ENCODE data around the gene UPK1B.

UPK1B gene

DNA sequence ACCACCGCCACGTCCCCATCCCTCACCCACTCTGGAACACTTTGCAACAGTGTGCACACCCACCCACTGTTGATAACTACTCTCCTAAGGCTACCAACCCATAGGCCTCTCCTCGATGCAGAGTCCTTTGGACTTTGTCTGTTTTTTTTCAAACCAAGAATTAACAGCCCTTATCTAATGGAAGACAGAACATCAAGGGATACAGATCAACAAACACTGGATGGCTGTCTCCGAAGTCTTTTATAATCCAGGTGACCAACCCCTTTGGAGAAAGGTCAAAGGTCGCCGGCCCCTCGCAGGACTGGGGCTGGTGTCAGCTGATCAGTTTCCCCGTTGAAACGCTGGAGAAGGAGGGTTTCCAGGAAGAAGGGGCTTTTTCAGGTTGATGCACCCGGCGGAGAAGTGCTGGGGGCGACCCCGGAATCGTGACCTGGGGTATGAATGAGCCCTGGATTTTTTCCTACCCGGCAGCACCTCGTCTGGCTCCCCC, 66.7 kb downstream of the UPK1B start (continued):
- TF ChIP-seq, protein P1, sequence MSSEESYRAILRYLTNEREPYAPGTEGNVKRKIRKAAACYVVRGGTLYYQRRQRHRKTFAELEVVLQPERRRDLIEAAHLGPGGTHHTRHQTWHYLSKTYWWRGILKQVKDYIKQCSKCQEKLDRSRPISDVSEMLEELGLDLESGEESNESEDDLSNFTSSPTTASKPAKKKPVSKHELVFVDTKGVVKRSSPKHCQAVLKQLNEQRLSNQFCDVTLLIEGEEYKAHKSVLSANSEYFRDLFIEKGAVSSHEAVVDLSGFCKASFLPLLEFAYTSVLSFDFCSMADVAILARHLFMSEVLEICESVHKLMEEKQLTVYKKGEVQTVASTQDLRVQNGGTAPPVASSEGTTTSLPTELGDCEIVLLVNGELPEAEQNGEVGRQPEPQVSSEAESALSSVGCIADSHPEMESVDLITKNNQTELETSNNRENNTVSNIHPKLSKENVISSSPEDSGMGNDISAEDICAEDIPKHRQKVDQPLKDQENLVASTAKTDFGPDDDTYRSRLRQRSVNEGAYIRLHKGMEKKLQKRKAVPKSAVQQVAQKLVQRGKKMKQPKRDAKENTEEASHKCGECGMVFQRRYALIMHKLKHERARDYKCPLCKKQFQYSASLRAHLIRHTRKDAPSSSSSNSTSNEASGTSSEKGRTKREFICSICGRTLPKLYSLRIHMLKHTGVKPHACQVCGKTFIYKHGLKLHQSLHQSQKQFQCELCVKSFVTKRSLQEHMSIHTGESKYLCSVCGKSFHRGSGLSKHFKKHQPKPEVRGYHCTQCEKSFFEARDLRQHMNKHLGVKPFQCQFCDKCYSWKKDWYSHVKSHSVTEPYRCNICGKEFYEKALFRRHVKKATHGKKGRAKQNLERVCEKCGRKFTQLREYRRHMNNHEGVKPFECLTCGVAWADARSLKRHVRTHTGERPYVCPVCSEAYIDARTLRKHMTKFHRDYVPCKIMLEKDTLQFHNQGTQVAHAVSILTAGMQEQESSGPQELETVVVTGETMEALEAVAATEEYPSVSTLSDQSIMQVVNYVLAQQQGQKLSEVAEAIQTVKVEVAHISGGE (tag by site-specific recombination; conservative IDR thresholded peaks at IDR 0.05; ENCODE audit: low read depth) = no peak
- TF ChIP-seq ZNF529 (tag by site-specific recombination; IDR thresholded peaks at IDR 0.05; ENCODE audit: insufficient replicate concordance) (no peak), ZNF768 (tag by site-specific recombination; IDR thresholded peaks at IDR 0.05) (no peak), ZBTB21 (tag by site-specific recombination; IDR thresholded peaks at IDR 0.05) (no peak), ZNF654 (tag by site-specific recombination; IDR thresholded peaks at IDR 0.05; ENCODE audit: low read depth) (no peak), ZNF133 (tag by site-specific recombination; IDR thresholded peaks at IDR 0.05) (no peak), TCF7L2 (IDR thresholded peaks at IDR 0.05; ENCODE audit: borderline replicate concordance, low read depth, low read length) (no peak), ZNF239 (tag by site-specific recombination; IDR thresholded peaks at IDR 0.05) (no peak), SCRT1 (tag by site-specific recombination; IDR thresholded peaks at IDR 0.05; ENCODE audit: borderline replicate concordance) (no peak), ZNF701 (tag by site-specific recombination; IDR thresholded peaks at IDR 0.05) (no peak), BCL11B (tag by site-specific recombination; IDR thresholded peaks at IDR 0.05; ENCODE audit: low read depth) (peak; percentile 81), REPIN1 (tag by site-specific recombination; IDR thresholded peaks at IDR 0.05; ENCODE audit: low read depth) (no peak)
- TF ChIP-seq, protein P2, sequence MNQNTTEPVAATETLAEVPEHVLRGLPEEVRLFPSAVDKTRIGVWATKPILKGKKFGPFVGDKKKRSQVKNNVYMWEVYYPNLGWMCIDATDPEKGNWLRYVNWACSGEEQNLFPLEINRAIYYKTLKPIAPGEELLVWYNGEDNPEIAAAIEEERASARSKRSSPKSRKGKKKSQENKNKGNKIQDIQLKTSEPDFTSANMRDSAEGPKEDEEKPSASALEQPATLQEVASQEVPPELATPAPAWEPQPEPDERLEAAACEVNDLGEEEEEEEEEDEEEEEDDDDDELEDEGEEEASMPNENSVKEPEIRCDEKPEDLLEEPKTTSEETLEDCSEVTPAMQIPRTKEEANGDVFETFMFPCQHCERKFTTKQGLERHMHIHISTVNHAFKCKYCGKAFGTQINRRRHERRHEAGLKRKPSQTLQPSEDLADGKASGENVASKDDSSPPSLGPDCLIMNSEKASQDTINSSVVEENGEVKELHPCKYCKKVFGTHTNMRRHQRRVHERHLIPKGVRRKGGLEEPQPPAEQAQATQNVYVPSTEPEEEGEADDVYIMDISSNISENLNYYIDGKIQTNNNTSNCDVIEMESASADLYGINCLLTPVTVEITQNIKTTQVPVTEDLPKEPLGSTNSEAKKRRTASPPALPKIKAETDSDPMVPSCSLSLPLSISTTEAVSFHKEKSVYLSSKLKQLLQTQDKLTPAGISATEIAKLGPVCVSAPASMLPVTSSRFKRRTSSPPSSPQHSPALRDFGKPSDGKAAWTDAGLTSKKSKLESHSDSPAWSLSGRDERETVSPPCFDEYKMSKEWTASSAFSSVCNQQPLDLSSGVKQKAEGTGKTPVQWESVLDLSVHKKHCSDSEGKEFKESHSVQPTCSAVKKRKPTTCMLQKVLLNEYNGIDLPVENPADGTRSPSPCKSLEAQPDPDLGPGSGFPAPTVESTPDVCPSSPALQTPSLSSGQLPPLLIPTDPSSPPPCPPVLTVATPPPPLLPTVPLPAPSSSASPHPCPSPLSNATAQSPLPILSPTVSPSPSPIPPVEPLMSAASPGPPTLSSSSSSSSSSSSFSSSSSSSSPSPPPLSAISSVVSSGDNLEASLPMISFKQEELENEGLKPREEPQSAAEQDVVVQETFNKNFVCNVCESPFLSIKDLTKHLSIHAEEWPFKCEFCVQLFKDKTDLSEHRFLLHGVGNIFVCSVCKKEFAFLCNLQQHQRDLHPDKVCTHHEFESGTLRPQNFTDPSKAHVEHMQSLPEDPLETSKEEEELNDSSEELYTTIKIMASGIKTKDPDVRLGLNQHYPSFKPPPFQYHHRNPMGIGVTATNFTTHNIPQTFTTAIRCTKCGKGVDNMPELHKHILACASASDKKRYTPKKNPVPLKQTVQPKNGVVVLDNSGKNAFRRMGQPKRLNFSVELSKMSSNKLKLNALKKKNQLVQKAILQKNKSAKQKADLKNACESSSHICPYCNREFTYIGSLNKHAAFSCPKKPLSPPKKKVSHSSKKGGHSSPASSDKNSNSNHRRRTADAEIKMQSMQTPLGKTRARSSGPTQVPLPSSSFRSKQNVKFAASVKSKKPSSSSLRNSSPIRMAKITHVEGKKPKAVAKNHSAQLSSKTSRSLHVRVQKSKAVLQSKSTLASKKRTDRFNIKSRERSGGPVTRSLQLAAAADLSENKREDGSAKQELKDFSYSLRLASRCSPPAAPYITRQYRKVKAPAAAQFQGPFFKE (tag by site-specific recombination; IDR thresholded peaks at IDR 0.05; ENCODE audit: borderline replicate concordance) = no peak
- TF ChIP-seq, protein P3, sequence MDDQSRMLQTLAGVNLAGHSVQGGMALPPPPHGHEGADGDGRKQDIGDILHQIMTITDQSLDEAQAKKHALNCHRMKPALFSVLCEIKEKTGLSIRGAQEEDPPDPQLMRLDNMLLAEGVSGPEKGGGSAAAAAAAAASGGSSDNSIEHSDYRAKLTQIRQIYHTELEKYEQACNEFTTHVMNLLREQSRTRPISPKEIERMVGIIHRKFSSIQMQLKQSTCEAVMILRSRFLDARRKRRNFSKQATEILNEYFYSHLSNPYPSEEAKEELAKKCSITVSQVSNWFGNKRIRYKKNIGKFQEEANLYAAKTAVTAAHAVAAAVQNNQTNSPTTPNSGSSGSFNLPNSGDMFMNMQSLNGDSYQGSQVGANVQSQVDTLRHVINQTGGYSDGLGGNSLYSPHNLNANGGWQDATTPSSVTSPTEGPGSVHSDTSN (CRISPR knock-in tag; IDR thresholded peaks at IDR 0.05) = no peak
- TF ChIP-seq, protein P4, sequence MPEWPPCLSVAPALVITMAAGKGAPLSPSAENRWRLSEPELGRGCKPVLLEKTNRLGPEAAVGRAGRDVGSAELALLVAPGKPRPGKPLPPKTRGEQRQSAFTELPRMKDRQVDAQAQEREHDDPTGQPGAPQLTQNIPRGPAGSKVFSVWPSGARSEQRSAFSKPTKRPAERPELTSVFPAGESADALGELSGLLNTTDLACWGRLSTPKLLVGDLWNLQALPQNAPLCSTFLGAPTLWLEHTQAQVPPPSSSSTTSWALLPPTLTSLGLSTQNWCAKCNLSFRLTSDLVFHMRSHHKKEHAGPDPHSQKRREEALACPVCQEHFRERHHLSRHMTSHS (tag by site-specific recombination; IDR thresholded peaks at IDR 0.05) = no peak
- TF ChIP-seq, protein P5, sequence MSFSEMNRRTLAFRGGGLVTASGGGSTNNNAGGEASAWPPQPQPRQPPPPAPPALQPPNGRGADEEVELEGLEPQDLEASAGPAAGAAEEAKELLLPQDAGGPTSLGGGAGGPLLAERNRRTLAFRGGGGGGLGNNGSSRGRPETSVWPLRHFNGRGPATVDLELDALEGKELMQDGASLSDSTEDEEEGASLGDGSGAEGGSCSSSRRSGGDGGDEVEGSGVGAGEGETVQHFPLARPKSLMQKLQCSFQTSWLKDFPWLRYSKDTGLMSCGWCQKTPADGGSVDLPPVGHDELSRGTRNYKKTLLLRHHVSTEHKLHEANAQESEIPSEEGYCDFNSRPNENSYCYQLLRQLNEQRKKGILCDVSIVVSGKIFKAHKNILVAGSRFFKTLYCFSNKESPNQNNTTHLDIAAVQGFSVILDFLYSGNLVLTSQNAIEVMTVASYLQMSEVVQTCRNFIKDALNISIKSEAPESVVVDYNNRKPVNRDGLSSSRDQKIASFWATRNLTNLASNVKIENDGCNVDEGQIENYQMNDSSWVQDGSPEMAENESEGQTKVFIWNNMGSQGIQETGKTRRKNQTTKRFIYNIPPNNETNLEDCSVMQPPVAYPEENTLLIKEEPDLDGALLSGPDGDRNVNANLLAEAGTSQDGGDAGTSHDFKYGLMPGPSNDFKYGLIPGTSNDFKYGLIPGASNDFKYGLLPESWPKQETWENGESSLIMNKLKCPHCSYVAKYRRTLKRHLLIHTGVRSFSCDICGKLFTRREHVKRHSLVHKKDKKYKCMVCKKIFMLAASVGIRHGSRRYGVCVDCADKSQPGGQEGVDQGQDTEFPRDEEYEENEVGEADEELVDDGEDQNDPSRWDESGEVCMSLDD (tag by site-specific recombination; IDR thresholded peaks at IDR 0.05) = no peak
